ENCODE data around the gene PBOV1. TPM values are rescaled to one million over a fixed set of nuclear protein-coding genes. Genes with fewer than 3 reads are reported as not detected.

The PBOV1 gene
- total RNA-seq, 2 experiments from 2014 or later, result not detected

DNA sequence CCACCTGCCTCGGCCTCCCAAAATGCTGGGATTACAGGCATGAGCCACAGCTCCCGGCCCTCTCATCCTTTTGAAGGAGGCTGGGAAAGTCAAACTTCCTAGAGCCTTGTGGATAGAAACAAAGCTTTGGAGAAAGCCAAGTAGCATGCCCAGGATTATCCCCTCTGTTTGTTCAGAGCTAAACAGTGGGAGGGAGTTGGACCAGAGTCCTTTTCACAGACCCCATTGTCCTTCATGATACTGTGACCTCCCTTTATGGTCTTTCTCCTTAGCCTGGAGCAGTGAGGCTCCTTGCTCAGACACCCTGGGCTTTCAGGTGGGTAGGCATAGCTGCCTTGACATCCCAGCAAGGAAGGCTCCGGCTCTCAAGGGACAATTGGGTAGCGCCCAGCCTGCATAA, 31.1 kb downstream of the PBOV1 start:
- H3K36me3 ChIP-seq (ENCODE audit: insufficient read depth, low read length), result no peaks in the 10 kb centered on the region
- H3K9me2 ChIP-seq (ENCODE audit: insufficient read depth, low read length), result no peaks in the 10 kb centered on the region
- no peaks in the 10 kb centered on the region for H3K4me1 ChIP-seq (ENCODE audit: insufficient read depth, low read length, poor library complexity, severe bottlenecking)
- H2AFZ ChIP-seq (ENCODE audit: low read length), result no peak overlapping the region
- no TSS peak for BruUV-seq (replicated peaks)
- H3K27ac ChIP-seq (ENCODE audit: low read depth, low read length, poor library complexity, severe bottlenecking), result no peak overlapping the region
- intact Hi-C loops (cut with micrococcal nuclease; ENCODE audit: unreplicated experiment), result no loop called here
- ChIA-PET CTCF (ENCODE audit: unreplicated experiment) (no interaction called here), POLR2A (interaction anchor here (0.6 to 0.7 kb wide), 2 partner anchors 301 to 1630 kb away, joined by 5 to 7 read pairs; no protein-coding TSS in a partner anchor)
- H3K9me3 ChIP-seq (ENCODE audit: low read length), result no peaks in the 10 kb centered on the region
- TF ChIP-seq, protein P1, sequence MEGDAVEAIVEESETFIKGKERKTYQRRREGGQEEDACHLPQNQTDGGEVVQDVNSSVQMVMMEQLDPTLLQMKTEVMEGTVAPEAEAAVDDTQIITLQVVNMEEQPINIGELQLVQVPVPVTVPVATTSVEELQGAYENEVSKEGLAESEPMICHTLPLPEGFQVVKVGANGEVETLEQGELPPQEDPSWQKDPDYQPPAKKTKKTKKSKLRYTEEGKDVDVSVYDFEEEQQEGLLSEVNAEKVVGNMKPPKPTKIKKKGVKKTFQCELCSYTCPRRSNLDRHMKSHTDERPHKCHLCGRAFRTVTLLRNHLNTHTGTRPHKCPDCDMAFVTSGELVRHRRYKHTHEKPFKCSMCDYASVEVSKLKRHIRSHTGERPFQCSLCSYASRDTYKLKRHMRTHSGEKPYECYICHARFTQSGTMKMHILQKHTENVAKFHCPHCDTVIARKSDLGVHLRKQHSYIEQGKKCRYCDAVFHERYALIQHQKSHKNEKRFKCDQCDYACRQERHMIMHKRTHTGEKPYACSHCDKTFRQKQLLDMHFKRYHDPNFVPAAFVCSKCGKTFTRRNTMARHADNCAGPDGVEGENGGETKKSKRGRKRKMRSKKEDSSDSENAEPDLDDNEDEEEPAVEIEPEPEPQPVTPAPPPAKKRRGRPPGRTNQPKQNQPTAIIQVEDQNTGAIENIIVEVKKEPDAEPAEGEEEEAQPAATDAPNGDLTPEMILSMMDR (conservative IDR thresholded peaks at IDR 0.05; ENCODE audit: low read length), result no peak
- TF ChIP-seq EZH2phosphoT487 (IDR thresholded peaks at IDR 0.05; ENCODE audit: borderline replicate concordance, low read depth, low read length), result no peak
- no peak for DNase-seq (ENCODE audit: low spot score)
- no peak overlapping the region for H3K4me2 ChIP-seq (ENCODE audit: low read length)
- no peak overlapping the region for H3K4me3 ChIP-seq (ENCODE audit: low read depth, low read length, poor library complexity, severe bottlenecking)
- no peaks in the 10 kb centered on the region for H4K20me1 ChIP-seq (ENCODE audit: insufficient read depth, low read length)
- no peaks in the 10 kb centered on the region for H3K79me2 ChIP-seq (ENCODE audit: insufficient read depth, low read depth, low read length)

DNA sequence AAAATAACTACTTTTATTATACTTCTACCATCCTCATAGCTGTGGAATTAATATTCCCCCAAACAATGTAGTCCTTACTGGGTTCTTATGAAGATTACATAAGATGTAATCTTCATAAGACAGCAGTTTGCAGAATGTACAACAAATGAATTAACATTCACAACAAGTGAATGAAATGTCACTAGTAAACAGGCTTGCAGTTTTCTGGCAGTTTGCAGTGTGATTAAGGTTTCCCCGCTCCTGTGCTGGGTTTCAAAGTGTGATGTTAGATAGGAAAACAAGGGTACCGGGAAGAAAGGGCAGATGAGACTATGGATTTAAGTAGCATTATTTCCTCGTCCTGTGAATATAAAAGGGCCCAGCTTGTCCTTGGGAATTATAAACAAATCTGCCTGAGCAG, 34.1 kb downstream of the PBOV1 start:
- Histone ChIP-seq H3K79me2 (ENCODE audit: insufficient read depth, low read depth, low read length) (no peaks in the 10 kb centered on the region), H2AFZ (ENCODE audit: low read length) (no peak overlapping the region), H3K36me3 (ENCODE audit: insufficient read depth, low read length) (no peaks in the 10 kb centered on the region), H3K9me3 (ENCODE audit: low read length) (no peaks in the 10 kb centered on the region), H3K27ac (ENCODE audit: low read depth, low read length, poor library complexity, severe bottlenecking) (no peak overlapping the region), H3K4me3 (ENCODE audit: low read depth, low read length, poor library complexity, severe bottlenecking) (no peak overlapping the region), H4K20me1 (ENCODE audit: insufficient read depth, low read length) (no peaks in the 10 kb centered on the region), H3K9me2 (ENCODE audit: insufficient read depth, low read length) (no peaks in the 10 kb centered on the region), H3K4me2 (ENCODE audit: low read length) (no peak overlapping the region), H3K4me1 (ENCODE audit: insufficient read depth, low read length, poor library complexity, severe bottlenecking) (no peaks in the 10 kb centered on the region)
- CTCF ChIA-PET (ENCODE audit: unreplicated experiment), result no interaction called here
- no TSS peak for BruUV-seq (replicated peaks)
- no peak for DNase-seq (ENCODE audit: low spot score)
- no peak for TF ChIP-seq EZH2phosphoT487 (IDR thresholded peaks at IDR 0.05; ENCODE audit: borderline replicate concordance, low read depth, low read length)
- intact Hi-C loops (cut with micrococcal nuclease; ENCODE audit: unreplicated experiment), result no loop called here
- POLR2A ChIA-PET, result interaction anchor here (0.6 to 0.7 kb wide), 4 partner anchors 10 to 275 kb away, joined by 3 to 4 read pairs (median 3); no protein-coding TSS in a partner anchor

DNA sequence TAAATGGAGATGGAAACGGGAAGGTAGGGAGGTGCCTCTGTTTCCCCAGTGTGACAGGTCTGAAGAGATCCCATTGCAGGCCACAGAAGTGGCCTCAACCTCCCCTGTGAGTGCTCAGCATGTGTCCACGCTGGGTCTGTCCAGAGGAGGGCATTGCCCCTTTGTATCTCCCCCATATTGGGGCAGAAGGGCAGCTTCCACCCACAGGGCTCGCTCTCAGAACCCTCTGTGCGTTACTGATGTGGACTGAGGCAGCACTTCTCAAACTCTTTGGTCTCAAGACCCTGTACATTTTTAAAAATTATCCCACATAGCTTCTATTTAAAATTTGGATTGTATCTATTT, 34.5 kb downstream of the PBOV1 start:
- Histone ChIP-seq H3K36me3 (ENCODE audit: insufficient read depth, low read length) (no peaks in the 10 kb centered on the region), H3K9me2 (ENCODE audit: insufficient read depth, low read length) (no peaks in the 10 kb centered on the region), H3K4me2 (ENCODE audit: low read length) (no peak overlapping the region), H2AFZ (ENCODE audit: low read length) (no peak overlapping the region), H3K79me2 (ENCODE audit: insufficient read depth, low read depth, low read length) (no peaks in the 10 kb centered on the region), H3K4me1 (ENCODE audit: insufficient read depth, low read length, poor library complexity, severe bottlenecking) (no peaks in the 10 kb centered on the region), H3K9me3 (ENCODE audit: low read length) (no peaks in the 10 kb centered on the region), H3K4me3 (ENCODE audit: low read depth, low read length, poor library complexity, severe bottlenecking) (no peak overlapping the region), H3K27ac (ENCODE audit: low read depth, low read length, poor library complexity, severe bottlenecking) (no peak overlapping the region), H4K20me1 (ENCODE audit: insufficient read depth, low read length) (no peaks in the 10 kb centered on the region)
- intact Hi-C loops (cut with micrococcal nuclease; ENCODE audit: unreplicated experiment), result no loop called here
- no TSS peak for BruUV-seq (replicated peaks)
- TF ChIP-seq, protein P1 (conservative IDR thresholded peaks at IDR 0.05; ENCODE audit: low read length), result no peak
- TF ChIP-seq EZH2phosphoT487 (IDR thresholded peaks at IDR 0.05; ENCODE audit: borderline replicate concordance, low read depth, low read length), result no peak
- DNase-seq (ENCODE audit: low spot score), result no peak
- ChIA-PET POLR2A (interaction anchor here (0.6 to 0.7 kb wide), 2 partner anchors 11 to 275 kb away, joined by 3 read pairs; no protein-coding TSS in a partner anchor), CTCF (ENCODE audit: unreplicated experiment) (no interaction called here)

Data from OCI-LY7 (cell line).